Activated CD4-positive, alpha-beta memory T cell treated with anti-CD3 and anti-CD28 coated beads, Interleukin-2, amount 10 ng/mL, durations not matched to agents 7 days and 5 days (primary cell): ENCODE data around the gene POFUT2. TPM values are rescaled to one million over a fixed set of nuclear protein-coding genes. Genes with fewer than 3 reads are reported as not detected.

Experiments used
- CTCF ChIA-PET: fragments of 350-600 bp; sonication (Branson Sonifier 250); formaldehyde crosslinking; loops from one replicate; lab custom pipeline; 2021; ENCODE audit warnings: antibody characterized with exemption, inconsistent platforms; lab: Charles Lee
- POLR2A ChIA-PET: fragments of 350-600 bp; sonication (Branson Sonifier 250); formaldehyde crosslinking; loops from one replicate; lab custom pipeline; 2021; ENCODE audit warnings: antibody characterized with exemption; lab: Charles Lee
- DNase-seq: peaks from one replicate; pipeline ENCODE4 v3.0.0-alpha.2; 2020
- H3K27ac Mint-ChIP-seq: one replicate; pipeline ENCODE4 v1.8.0; 2021; ENCODE audit warnings: mild to moderate bottlenecking, mixed read lengths
- H3K27me3 Mint-ChIP-seq: one replicate; pipeline ENCODE4 v1.8.0; 2021; ENCODE audit warnings: mixed read lengths
- H3K36me3 Mint-ChIP-seq: one replicate; pipeline ENCODE4 v1.8.0; 2021; ENCODE audit warnings: low read depth, mixed read lengths
- H3K4me1 Mint-ChIP-seq: one replicate; pipeline ENCODE4 v1.8.0; 2021; ENCODE audit warnings: mixed read lengths
- H3K4me3 Mint-ChIP-seq: one replicate; pipeline ENCODE4 v1.8.0; 2021; ENCODE audit warnings: mild to moderate bottlenecking, mixed read lengths
- H3K9me3 Mint-ChIP-seq: one replicate; pipeline ENCODE4 v1.8.0; 2021; ENCODE audit warnings: mixed read lengths
- total RNA-seq, 2 experiments: library from RNA; stranded (reverse); gene quantifications; one replicate each; pipeline ENCODE4 v1.2.3, GENCODE V29; 2021

Gene POFUT2
- total RNA-seq, 2 experiments from 2014 or later = 23.5 to 25.1 TPM

DNA sequence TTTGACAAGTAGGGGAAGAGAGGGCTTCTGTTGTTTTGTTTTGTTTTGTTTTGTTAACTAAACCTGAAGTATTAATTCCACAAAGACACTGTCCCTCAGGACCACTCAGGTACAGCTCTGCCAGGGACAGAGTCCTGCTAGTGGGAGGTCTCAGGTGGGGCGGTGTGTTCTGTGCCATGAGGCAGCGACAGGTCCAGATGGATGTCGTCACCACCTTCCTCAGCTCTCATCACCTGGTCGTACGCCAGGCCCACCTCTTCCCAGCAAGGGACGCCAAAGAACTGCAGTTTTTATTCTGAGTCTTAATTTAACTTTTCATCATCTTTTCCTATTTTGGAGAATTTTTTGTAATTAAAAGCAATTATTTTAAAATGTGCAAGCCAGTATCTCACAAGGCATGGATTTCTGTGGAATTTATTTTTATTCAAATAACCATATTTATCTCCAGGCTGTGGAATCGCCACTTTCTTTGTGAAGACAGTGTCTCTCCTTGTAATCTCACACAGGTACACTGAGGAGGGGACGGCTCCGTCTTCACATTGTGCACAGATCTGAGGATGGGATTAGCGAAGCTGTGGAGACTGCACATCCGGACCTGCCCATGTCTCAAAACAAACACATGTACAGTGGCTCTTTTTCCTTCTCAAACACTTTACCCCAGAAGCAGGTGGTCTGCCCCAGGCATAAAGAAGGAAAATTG lies 62.5 kb downstream of the POFUT2 start:
- Mint-ChIP-seq H3K27ac (peak overlapping the region; percentile 91), H3K4me3 (peak overlapping the region; percentile 36), H3K9me3 (no peaks in the 10 kb centered on the region), H3K27me3 (peaks cover 2% of the 10 kb centered on the region), H3K4me1 (peaks cover 85% of the 10 kb centered on the region), H3K36me3 (peaks cover 66% of the 10 kb centered on the region)
- ChIA-PET POLR2A (interaction anchor here (0.8 to 2.0 kb wide), 11 partner anchors 9 to 146 kb away, joined by 3 to 5 read pairs (median 3); partner anchors contain the start of gene POFUT2), CTCF (interaction anchor here (0.5 to 1.6 kb wide), 2 partner anchors 85 to 87 kb away, joined by 3 to 6 read pairs; no protein-coding TSS in a partner anchor)
- DNase-seq = no peak

DNA sequence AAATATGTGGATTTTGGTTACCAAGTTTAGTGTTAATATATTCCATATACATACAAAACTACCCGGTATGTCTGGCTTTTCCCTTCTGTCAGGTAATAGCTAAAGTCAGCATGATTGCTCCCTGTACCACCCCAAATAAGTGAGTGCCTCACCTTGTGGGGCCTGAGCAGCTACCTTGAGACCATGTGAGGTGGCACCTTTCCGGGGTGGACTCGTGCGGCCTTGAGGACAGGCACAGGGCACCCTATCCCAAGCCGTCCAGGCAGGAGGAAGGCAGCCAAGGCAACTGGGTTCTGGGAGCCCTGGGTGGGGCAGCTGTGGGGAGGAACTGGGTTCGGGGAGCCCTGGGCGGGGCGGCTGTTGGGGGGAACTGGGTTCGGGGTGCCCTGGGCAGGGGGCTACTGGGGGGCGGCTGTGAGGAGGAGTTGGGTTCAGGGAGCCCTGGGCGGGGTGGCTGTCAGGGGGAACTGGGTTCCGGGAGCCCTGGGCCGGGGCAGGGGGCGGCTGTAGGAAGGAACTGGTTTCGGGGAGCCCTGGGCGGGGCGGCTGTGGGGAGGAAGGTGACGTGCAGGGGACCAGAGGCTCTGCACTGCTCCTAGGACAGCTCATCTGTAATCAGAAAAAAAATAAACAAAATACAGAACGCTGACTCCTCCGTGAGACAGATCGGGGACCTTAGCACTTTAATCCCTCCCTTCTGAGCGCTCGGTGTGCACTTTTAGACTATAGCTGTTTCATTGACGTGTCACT lies 63.3 kb downstream of the POFUT2 start:
- CTCF ChIA-PET = interaction anchor here (0.7 to 1.6 kb wide), 3 partner anchors 63 to 86 kb away, joined by 3 to 6 read pairs (median 3); partner anchors contain the start of gene POFUT2
- Mint-ChIP-seq H3K27ac (peak overlapping the region; percentile 91), H3K4me1 (peaks cover 84% of the 10 kb centered on the region), H3K27me3 (peaks cover 2% of the 10 kb centered on the region), H3K9me3 (no peaks in the 10 kb centered on the region), H3K4me3 (peak overlapping the region; percentile 36), H3K36me3 (peaks cover 74% of the 10 kb centered on the region)
- peak; percentile 88 for DNase-seq
- POLR2A ChIA-PET = interaction anchor here (0.8 to 2.0 kb wide), 11 partner anchors 10 to 145 kb away, joined by 3 to 5 read pairs (median 3); partner anchors contain the start of gene POFUT2

DNA sequence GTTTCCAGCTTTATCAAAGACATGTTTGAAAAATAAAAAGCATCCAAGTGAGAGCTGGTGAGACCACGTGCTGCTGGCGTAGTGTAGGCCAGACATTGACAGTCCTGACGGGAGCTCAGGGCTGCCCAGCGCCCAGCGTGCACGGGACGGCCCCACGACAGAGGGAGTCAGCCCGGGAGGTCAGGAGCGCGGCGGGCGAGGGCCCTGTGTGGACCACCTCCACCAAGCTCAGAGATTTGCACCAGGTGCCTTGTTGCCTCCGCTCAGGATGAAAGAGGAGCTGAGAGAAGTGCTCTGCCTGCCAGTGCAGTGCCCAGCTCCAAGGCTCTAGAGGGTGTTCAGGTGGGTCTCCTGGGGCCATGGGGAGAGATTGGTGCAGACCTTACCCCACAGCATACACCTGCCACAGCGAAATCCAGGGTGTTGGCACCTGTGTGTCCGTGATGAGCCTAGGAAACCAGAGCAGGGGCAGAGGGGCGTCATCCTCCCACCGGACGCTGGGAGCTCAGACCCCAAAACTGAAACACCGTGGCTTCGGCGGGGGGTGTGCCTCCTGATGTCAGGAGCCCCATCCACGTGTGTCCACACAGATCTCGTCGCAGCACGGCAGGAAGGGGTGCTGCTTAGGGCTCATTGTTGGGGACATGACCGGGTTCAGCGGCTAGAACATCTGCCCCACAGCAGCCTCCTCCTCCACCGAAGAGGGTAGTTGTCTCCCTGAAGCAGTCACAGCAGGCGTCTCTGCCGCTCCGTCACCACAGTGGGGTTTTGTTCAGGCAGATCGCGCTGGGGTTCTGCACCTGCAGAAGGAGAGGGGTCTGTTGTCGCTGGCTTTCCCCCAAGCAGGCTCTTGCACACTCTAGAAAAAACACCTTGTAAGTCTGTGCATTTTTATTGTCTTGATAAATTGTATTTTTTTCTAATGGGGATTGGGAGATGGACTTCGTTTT lies 64.2 kb downstream of the POFUT2 start:
- peak overlapping the region; percentile 91 for H3K27ac Mint-ChIP-seq
- POLR2A ChIA-PET = interaction anchor here (1.1 to 2.0 kb wide), 5 partner anchors 11 to 64 kb away, joined by 3 to 5 read pairs (median 4); partner anchors contain the start of gene POFUT2
- peaks cover 75% of the 10 kb centered on the region for H3K4me1 Mint-ChIP-seq
- H3K36me3 Mint-ChIP-seq = peaks cover 79% of the 10 kb centered on the region
- H3K4me3 Mint-ChIP-seq = no peak overlapping the region
- no peaks in the 10 kb centered on the region for H3K27me3 Mint-ChIP-seq
- H3K9me3 Mint-ChIP-seq = no peaks in the 10 kb centered on the region
- CTCF ChIA-PET = interaction anchor here (1.0 to 1.6 kb wide), 2 partner anchors 64 to 85 kb away, joined by 3 to 6 read pairs; partner anchors contain the start of gene POFUT2
- DNase-seq = no peak

DNA sequence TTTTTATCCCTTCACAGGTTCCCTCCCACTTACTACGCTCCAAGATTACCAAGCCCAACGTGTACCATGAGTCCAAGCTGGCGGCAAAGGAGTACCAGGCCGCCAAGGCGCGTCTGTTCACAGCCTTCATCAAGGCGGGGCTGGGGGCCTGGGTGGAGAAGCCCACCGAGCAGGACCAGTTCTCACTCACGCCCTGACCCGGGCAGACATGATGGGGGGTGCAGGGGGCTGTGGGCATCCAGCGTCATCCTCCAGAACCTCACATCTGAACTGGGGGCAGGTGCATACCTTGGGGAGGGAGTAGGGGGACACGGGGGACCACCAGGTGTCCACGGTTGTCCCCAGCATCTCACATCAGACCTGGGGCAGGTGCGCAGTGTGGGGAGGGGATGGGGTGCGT lies 65.7 kb downstream of the POFUT2 start:
- Mint-ChIP-seq H3K9me3 (peaks cover 6% of the 10 kb centered on the region), H3K27ac (no peak overlapping the region), H3K27me3 (no peaks in the 10 kb centered on the region), H3K36me3 (peaks cover 89% of the 10 kb centered on the region), H3K4me1 (peaks cover 67% of the 10 kb centered on the region), H3K4me3 (no peak overlapping the region)
- CTCF ChIA-PET = no interaction called here
- DNase-seq = no peak
- POLR2A ChIA-PET = no interaction called here

DNA sequence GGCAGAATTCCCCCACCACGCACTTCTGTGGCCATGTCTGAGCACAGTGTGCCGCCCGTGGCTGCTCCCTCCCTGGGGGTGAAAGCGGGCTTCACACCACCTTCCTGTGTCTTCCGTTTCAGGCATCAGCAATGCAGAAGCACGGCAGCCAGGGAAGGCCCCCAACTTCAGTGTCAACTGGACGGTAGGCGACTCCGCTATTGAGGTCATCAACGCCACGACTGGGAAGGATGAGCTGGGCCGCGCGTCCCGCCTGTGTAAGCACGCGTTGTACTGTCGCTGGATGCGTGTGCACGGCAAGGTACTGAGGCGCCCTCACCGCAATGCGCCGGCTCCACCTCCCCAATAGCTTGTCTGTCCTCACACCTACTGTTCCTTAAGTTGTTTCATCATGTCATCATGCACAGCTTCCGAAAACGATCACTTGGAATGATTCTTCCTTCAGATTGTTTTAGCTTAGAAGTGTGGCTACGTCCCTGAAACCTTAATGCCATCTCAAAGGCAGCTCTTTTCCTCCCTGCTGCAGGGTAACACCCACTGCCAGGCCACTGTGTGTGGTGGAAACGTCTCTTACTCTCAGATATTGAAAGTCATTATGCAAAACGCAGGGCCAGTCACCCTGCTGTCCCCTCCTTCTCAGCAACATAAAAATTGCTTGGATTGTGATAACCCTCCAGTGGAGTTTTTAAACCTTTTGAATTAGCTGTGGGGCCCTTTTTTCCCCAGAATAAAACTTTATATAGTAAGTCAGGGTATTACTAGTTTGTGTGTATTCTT lies 66.8 kb downstream of the POFUT2 start:
- DNase-seq = no peak
- CTCF ChIA-PET = no interaction called here
- POLR2A ChIA-PET = interaction anchor here (0.8 kb wide), 1 partner anchor 12 kb away, joined by 3 read pairs; no protein-coding TSS in a partner anchor
- H3K9me3 Mint-ChIP-seq = peaks cover 9% of the 10 kb centered on the region
- no peak overlapping the region for H3K27ac Mint-ChIP-seq
- H3K27me3 Mint-ChIP-seq = no peaks in the 10 kb centered on the region
- H3K36me3 Mint-ChIP-seq = peaks cover 91% of the 10 kb centered on the region
- no peak overlapping the region for H3K4me3 Mint-ChIP-seq
- H3K4me1 Mint-ChIP-seq = peaks cover 56% of the 10 kb centered on the region

DNA sequence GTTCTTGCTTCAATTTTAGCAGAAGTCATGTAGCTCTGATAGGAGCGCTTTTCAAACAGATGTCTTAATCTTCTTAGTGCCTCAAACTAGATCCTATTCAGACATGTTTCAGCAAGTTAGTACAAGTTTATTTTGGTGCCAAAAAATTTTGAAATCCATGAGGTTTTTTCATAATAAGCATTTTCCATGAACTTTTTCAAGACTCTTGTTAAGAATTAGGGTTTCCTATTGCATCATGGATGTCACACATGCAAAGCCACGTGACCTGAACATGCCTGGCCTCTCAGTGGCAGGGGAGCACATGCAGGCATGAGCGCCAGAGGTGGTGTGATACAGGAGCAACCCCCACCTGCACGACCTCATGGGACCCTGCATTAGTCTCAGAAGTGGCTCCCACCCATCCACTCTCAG lies 67.6 kb downstream of the POFUT2 start:
- peaks cover 9% of the 10 kb centered on the region for H3K9me3 Mint-ChIP-seq
- ChIA-PET CTCF (interaction anchor here (0.9 kb wide), 1 partner anchor 21 kb away, joined by 3 read pairs; no protein-coding TSS in a partner anchor), POLR2A (no interaction called here)

DNA sequence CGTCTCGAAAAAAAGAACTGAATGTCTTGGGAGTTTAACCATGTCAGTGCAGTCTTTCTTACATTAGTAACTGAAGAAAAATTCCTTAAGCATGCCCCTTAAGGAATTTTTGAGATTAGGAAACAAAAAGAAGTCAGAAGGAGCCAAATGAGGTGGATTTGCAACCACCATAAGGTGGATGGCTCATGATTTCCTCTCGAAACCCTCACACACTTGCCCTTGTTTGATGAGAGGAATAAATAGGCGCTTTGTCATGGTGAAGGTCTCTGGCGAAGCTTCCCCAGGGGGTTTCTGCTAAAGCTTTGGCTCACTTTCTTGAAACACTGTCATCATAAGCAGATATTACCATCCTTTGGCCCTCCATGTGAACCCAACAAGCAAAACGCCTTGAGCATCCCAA lies 68.2 kb downstream of the POFUT2 start:
- Mint-ChIP-seq H3K27ac (no peak overlapping the region), H3K36me3 (peaks cover 88% of the 10 kb centered on the region), H3K4me1 (peaks cover 42% of the 10 kb centered on the region), H3K9me3 (peaks cover 12% of the 10 kb centered on the region), H3K27me3 (no peaks in the 10 kb centered on the region), H3K4me3 (no peak overlapping the region)
- DNase-seq = no peak
- ChIA-PET POLR2A (no interaction called here), CTCF (interaction anchor here (0.9 kb wide), 1 partner anchor 21 kb away, joined by 3 read pairs; no protein-coding TSS in a partner anchor)

More for the DNA sequence above, 67.6 kb downstream of the POFUT2 start:
- Mint-ChIP-seq H3K4me3 (no peak overlapping the region), H3K27me3 (no peaks in the 10 kb centered on the region), H3K36me3 (peaks cover 88% of the 10 kb centered on the region), H3K27ac (no peak overlapping the region), H3K4me1 (peaks cover 48% of the 10 kb centered on the region)
- no peak for DNase-seq

DNA sequence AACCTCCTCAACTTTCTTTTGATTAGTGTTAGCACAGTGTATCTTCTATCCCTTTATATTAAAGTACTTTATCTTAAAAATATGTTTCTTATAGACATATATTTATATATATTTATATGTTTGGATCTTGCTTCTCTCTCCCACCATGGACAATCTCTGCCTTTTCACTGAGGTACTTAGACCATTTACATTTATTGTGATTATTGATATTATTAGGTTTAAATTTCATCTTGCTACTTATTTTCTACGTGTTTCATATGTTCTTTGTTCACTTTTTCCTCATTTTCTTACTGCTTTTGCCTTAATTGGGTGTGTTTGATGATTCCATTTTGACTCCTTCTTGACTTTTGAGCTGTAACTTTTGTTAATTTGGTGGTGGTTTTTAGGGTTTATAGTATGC lies 70.7 kb downstream of the POFUT2 start:
- H3K27me3 Mint-ChIP-seq = no peaks in the 10 kb centered on the region
- no peak overlapping the region for H3K4me3 Mint-ChIP-seq
- ChIA-PET CTCF (no interaction called here), POLR2A (no interaction called here)
- peaks cover 86% of the 10 kb centered on the region for H3K36me3 Mint-ChIP-seq
- H3K9me3 Mint-ChIP-seq = peaks cover 12% of the 10 kb centered on the region
- peaks cover 26% of the 10 kb centered on the region for H3K4me1 Mint-ChIP-seq
- DNase-seq = no peak
- H3K27ac Mint-ChIP-seq = no peak overlapping the region

DNA sequence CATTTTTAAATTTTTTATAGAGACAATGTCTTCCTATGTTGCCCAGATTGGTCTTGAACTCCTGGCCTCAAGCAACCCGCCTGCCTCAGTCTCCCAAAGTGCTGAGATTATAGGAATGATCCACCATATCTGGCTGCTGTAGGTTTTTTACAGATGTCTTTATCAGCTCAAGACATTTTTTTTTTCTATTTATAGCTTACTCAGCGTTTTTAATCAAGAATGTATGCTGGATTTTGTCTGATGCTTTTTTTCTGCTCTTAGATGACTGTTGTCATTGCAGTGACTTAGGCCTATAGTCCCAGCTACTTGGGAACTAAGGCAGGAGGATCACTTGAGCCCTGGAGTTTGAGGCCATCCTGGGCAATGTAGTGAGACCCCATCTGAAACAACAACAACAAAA lies 72.5 kb downstream of the POFUT2 start:
- no peaks in the 10 kb centered on the region for H3K27me3 Mint-ChIP-seq
- no peak for DNase-seq
- H3K27ac Mint-ChIP-seq = no peak overlapping the region
- H3K4me1 Mint-ChIP-seq = peaks cover 11% of the 10 kb centered on the region
- CTCF ChIA-PET = interaction anchor here (0.6 kb wide), 1 partner anchor 274 kb away, joined by 3 read pairs; no protein-coding TSS in a partner anchor
- H3K9me3 Mint-ChIP-seq = peaks cover 12% of the 10 kb centered on the region
- POLR2A ChIA-PET = no interaction called here
- peaks cover 83% of the 10 kb centered on the region for H3K36me3 Mint-ChIP-seq
- no peak overlapping the region for H3K4me3 Mint-ChIP-seq
